Activated CD4-positive, CD25-positive, alpha-beta regulatory T cell treated with anti-CD3 and anti-CD28 coated beads, Interleukin-2, amount 50 U/mL, for 24 hours (primary cell): Measurements from ENCODE around the gene KIDINS220.
"Not testable (repeated sequence)": the region's sequence is repeated elsewhere in the genome, so short reads cannot be mapped to it uniquely, and the experiment has no call there.

ENCODE experiments used
- ATAC-seq, 2 donors: fragments of 150-1000 bp; cut with Tn5 transposase; one replicate each; pipeline ENCODE4 v1.10.0; 2021; ENCODE audit warnings: mild to moderate bottlenecking in 1 of 2, moderate library complexity in 1 of 2

KIDINS220 gene

DNA sequence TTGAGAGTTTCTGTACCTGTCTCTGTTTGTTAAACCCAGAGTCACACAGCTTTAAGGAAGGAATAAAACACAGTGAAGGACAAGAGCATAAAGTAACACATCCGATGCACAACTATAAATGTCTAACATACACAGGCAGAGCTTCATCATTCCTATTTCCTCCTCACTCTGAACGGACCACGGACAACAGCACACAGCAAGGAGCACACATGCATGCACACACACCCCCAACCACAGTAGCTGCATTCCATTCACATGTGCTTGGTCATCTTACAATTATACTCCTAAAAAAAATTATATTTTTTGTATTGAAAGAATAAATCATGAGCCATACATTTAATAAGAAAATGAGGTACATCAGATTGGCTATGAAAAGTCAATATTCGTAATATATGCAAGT is 97.3 kb downstream of the KIDINS220 start:
- ATAC-seq = no peak

DNA sequence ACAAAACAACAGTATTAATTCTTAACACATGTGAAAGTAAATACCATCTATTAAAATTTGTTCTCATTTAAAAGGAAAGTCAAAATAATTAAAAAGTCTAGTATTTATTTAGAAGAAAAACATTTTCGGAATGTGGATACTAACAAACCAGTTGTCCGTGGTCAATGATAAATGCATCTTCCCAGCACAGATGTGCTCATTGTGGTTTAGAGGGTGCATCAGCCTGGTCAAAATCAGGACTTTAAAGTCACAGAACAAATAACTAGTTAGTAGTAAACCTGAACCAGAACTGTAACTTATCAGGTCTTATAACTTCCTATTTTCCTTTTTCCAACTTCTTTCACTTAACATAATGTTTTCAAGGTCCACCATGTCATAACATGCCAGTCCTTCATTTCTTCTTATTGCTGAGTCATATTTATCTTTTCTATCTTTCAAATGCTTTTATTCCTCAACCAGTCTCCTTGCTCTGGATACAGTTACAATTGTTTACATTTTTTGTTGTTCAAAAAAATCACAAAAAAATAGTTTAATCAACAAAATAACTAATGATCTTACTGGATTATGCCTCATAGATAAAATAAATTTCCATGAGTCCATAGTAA is 99.7 kb downstream of the KIDINS220 start:
- ATAC-seq = no peak

DNA sequence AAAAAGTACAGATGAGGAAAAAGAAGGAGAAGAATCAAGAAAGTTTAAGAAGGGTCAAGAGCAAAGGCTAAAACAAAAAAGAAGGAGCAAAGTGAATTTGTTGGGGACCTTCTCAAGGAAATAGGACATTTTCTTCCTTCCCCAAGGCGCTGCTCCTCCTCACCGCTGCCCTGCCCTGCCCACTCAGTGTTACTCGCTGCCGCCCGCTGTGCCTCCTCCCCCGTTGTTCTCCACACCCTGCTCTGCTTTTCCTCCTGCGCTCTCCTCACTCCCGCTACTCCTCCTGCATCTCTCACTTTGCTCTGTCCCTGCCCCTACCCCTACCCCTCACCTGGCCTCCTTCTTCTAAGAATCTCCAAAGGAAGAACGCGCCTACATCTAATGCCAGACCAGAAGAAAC is 104.8 kb downstream of the KIDINS220 start:
- no peak for ATAC-seq

DNA sequence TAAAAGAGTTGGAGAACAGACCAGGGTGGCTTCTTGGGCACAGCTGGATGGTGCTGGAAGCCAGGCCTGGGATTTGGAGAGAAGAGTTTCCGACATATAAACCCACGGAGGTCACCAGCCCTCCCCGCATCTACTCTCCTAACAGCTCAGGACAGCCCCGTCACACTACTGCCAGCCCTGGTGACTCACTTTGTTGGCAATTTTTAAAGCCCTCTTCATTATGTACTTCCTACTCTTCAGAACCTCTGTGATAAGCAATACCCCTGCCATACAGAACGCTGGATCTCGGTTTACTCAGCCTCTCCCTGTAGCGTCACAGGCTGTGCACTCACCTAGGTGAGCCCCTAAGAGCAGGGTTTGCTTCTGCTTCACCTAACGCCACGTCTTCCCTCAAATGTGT is 107.5 kb downstream of the KIDINS220 start:
- no peak for ATAC-seq

DNA sequence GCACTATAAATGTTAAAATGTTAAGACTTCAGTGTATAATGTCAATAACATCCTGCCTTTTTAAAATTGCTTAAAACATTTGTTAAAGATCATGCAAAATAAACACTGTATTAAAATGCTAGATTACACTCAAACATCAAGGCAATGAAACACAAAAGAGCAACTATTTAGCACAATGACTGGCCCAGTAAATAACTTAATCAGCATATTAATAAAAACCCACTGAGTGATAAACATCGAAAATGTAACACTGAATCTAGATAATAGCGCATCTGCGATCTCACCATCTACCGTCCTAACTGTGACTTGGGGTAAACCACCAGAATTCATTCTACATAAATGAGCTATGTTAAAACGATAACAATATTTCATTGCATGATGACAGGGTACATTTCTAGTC is 108.3 kb downstream of the KIDINS220 start:
- not testable (repeated sequence) for ATAC-seq

DNA sequence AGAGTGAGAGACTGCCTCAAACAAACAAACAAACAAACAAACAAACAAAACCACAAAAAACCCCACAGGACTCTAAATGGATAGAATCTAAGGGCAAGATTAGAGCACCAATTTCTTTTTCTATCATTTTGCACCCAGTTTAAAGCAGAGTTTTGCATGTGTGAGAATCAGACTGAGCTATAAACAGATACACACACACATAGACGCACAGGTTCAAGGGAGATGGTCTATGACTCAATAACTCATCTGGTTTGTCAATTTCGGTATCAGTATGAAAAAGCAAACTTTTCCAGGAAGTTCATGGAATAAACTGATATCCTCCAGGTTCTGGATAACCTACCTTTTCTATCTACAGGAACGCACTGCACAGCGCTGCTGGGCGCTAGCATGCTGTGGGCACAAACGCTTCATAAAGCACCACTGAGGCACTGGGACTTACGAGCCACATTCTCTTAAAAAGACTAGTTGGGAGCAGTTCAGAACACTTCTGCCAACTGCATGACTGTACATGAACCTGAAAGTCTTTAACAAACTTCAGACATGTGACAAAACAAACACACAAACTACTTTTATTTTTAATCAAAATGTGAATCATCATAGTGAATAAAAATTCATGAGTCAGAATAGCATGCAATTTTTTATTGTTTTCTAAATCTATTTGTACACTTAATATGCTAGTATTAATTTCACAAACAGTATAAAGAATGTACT is 109.0 kb downstream of the KIDINS220 start:
- ATAC-seq = peak in 1 of 2 donors; percentile 24

DNA sequence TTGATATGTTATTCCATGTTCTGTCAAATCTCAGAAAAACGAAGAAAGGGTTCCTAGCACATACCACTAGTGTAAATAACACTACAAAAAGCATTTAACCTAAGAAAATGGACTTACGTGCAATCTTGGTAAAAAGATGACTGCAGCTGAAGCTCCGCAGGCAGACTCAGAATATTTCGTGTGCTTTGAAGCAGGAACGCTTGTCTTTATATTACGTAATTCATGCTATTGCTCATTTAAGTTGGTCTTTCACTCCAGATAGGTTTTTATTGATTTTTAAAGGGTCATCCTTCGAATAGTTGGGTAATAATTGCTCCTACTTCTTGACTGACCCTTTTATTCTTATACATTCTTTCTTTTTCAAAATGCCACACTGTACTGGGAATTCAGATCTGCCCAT is 111.6 kb downstream of the KIDINS220 start:
- no peak for ATAC-seq

DNA sequence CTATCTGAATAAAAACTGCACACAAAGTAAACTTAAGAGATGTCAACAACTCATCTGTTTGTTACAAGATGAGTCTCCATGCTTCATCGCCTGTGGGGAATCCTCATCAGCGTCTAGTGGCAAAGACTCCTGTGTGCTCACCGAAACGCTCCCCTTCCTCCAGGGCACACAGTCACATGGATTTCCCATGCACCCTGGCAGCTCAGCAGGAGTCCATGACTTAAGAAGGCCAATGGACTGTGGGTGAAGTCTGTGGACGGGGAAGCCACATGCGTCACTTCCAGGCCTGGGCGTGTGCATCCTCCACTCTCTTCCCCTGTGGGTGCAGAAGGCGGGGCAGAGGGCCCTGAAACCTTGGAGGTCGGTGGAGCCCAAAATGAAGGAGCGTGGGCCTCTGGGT is 114.4 kb downstream of the KIDINS220 start:
- no peak for ATAC-seq

DNA sequence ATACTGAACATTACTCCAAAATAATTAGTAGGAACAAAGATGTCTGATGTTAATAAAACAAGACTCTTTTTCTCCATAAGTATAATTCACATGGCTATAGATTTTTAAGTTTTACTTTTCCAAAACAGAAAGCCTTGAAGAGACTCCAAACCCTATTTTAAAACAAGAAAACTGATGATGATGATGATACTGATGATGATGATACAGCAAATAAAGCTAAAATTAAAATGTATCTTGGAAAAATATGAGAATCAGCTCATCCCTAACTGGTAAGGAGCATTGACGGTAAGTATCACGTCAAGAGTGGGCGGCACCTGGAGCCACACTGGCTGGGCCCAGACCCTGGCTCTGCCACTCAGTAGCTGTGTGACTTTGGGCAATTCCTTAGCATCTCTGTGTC is 116.0 kb downstream of the KIDINS220 start:
- ATAC-seq = no peak

DNA sequence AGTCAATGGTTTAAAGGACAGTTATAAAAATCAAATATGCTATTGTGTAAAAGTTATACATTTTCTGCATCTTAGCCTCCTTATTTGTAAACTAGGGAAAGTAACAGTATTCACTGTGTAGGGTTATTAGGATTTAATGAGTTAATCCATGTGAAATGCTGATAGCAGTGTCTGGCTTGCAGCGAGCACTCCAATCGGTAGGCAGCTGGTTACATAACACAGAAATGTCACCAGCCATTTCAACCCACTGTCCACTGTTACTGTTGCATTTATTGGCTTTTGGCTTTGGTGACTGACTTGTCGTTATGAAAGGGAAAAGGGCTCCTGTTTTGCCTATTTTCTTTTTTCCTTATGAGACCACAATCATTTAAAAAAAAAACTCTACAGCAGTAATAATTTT is 116.7 kb downstream of the KIDINS220 start:
- ATAC-seq = no peak

DNA sequence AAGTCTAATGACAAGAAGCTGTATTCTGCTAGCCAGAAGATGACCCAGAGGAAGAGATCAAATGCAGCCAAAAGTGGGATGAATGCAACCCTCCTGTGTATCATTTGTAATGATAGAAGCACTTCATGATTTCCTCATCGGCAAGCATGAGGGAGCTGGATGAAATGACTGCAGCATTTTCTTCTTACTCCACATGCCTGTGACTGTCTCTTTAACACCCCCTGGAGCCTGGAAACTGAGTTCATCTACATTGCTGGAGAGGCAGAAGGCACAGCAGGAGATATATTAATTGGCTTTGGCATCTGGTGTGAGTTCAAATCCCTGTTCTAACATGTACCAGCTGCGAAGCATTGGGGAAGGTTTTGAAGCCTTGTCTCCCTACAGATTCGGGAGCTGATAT is 117.9 kb downstream of the KIDINS220 start:
- ATAC-seq = no peak

DNA sequence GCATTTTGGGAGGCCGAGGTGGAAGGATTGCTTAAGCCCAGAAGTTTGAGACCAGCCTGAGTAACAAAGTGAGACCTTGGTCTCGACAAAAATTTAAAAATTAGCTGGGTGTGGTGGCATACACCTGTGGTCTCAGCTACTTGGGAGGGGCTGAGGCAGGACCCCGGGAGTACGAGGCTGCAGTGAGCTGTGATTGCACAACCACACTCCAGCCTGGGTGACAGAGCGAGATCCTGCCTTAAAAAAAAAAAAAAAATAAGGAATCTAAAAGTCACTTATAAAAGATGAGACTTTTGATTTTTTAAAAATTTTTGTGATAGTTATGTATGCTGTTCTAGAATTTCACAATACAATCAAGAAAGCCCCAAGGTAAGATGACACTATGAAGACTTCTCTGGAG is 122.4 kb downstream of the KIDINS220 start:
- ATAC-seq = no peak

DNA sequence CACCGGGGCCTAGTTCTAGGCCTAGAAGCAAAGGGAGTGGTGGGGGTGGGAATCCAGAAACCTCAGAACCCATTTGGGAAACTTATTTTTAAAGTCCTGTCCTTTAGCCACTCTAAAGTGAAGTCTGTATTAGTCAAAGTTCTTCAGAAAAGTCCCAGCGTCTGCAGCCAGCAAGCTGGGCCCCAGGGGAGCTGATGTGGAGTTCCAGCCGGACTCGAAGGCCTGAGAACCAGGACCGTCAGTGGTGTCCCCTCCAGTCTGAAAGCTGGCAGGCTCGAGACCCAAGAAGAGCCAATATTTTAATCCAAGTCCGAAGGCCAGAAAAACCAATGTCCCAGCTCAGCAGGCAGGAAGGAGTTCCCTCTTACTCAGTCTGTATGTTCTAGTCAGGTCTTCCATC is 123.1 kb downstream of the KIDINS220 start:
- no peak for ATAC-seq

DNA sequence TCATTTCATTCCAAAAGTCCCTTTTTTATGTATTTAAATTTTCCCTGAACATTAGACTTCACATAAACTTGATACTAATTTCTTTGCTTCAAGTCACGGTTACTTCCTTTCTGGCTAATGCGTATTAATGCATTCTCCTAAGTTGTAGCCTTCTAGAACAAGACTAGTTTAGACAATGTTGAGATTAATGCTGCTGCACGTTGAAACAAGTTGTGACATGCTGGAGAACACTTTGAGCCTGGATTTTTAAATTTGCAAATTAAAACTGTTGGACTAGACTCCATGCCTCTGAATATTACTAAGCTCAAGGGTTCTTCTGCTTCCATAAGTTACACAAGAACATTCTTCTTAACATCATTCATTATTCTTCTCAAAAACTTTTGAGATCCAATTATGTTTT is 126.5 kb downstream of the KIDINS220 start:
- no peak for ATAC-seq

DNA sequence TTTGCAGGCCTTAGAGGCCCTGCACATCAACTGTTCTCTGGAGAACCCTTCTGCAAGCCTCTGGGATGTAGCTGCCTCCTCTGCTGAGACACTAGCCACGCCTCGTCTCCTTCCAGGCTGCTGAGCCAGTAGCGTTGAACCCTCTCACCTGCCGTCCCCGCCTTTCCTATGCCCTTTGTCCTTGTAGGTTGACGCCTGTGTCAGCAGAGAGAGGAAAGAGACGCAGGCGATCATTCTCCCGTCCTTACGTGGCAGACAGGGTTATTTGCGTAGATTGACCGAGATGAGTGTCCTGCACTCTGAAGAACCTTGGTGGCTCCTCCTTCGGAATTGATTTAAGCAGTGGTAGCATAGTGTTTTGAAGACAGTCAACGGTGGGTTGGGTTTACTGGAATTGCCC is 127.8 kb downstream of the KIDINS220 start:
- ATAC-seq = no peak

DNA sequence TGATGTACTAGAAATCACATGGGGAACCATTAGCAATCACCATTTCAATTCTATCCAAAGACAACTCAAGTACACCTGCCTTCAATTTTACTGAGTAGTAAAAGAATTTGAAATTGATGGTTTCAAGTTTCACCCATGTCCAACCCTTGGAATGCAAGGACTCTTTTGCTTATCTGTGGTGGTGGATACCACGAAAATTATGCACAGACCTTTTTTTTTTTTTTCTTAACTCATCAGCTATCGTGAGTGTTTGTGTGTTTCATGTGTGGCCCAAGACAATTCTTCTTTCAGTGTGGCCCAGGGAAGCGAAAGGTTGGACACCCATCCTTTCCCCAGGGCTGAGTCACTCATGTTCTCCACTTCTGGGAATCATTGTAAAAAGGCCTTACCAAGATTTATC is 132.5 kb downstream of the KIDINS220 start:
- ATAC-seq = no peak

DNA sequence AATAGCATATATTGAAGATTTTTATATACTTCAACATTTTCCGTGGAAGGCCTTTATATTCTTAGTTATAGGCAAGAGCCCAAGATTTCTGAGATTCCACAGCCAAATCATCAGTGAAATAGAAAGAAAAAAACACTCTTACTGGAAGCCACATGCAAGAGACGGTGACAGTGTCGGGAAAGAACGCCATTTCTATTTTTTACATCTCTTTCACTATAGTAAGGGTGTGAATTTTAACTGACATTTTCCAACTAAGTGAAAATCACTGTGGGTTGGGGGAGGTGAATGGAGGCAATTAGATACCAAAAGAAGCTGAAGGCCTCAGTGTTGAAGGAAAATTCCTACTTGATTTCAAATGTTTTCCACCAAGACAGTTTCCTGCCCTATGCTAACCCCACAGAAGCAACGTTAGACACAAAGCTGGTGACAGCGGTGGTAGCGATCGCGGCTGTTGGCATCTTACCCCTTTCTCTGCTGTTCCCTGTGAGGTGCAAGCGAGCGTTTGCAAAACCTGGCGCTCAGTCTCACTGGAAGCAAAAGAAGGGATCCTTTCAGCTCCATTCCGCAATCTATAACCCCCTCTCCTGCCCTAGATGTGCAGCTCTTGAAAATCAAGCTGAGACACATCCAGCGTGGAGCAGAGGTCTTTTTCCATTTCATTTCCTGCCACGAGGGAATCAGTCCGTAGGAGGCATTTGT is 135.6 kb downstream of the KIDINS220 start:
- ATAC-seq = no peak

DNA sequence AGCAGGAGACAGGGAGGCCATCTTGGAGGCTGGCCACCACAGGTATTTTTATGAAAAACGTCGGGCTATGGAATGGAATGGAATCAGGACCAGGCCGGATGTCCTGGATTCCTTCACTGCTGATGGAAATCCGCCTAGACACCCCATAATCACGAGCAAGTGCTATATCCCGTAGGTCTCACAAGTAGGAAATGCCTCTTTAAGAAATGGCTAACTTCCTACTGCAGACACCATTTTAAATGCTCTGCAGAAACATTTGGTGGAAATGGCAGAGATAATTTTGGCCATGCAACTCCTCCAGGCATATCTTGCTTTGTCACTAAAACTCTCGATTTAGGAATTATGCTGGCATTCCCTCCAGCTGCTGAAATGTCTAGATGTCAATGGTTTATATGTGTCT is 137.6 kb downstream of the KIDINS220 start:
- no peak for ATAC-seq

DNA sequence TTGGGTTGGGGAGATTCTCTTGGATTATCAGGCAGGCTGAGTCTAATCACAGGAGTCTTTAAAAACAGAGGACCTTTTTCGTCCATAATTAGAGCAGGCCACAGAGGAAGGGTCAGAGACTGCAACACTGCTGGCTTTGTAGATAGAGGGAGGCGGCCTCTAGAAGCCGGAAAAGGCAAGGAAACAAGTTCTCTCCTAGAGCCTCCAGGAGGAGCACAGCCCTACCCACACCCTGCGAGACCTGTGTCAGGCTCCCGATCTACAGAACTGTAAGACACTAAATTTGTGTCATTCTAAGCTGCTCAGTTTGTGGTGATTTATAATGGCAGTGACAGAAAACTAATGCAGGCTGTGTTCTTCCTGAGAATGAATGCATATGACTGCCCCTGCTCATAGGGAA is 140.2 kb downstream of the KIDINS220 start:
- ATAC-seq = no peak

DNA sequence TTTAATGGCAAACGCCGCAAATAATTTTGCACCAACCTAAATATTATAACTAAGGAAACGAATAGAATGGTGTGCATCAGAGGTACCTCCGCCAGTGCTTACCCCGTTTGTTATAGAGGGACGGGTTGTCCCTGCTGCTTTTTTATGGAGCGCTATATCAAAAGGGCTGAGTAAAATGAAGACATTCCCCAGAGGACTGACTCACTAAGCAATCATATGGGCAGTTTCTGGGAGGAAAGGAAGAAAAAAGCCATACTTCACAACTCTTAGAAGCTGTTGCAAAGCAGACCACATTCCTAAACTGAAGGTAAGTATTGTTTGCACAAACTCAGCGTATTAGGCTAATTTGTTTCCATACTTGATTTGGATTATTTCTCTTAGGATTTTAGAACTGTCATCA is 142.7 kb downstream of the KIDINS220 start:
- ATAC-seq = no peak

DNA sequence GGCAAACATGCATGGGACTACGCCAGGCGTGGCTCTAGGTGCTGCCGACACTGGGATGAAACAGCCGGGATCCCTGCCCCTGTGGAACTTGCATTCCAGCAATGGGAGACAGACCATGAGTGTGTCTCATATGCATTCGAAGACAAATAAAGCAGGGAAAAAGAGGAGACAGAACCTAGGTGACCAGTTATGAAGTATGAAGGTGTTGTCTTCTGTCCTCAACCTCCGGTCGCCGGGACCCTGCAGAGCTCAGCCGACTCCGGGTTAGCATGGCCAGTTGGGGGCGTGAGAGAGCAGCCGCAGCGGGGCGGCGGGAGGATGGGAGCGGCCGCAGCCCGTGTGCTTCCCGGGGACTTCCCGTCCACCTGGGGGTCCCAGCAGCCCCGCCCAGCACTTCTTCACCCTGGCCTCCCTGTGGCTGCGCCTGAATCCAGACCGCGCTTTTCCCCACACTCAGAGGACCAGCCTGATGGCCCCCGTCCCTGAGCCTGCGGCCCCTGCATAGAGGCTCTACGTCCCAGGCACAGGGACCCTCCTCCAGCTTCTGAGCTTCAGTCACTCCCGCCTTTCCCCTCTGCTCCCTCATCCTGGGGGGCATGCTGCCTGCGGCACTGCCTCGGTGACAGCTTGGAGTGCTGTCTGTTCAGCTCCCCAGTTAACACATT is 144.1 kb downstream of the KIDINS220 start:
- ATAC-seq = no peak

DNA sequence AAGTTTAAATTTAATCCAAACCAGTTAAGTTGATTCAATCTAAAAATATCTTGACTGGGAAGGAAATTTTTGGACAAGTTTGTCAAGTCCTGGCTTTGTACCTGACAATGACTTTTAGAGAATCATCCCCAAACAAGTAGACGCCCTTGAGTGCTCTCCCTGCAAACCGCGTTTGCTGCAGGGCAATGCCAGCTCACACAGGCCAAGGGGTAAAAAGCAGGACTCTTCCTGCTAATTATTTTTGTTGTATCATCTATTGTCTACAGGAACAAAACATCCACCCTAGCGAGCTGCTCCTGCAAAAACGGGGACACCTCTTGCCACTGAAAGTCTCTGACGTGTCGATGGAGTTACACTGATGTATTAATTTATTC is 144.6 kb downstream of the KIDINS220 start:
- ATAC-seq = no peak

DNA sequence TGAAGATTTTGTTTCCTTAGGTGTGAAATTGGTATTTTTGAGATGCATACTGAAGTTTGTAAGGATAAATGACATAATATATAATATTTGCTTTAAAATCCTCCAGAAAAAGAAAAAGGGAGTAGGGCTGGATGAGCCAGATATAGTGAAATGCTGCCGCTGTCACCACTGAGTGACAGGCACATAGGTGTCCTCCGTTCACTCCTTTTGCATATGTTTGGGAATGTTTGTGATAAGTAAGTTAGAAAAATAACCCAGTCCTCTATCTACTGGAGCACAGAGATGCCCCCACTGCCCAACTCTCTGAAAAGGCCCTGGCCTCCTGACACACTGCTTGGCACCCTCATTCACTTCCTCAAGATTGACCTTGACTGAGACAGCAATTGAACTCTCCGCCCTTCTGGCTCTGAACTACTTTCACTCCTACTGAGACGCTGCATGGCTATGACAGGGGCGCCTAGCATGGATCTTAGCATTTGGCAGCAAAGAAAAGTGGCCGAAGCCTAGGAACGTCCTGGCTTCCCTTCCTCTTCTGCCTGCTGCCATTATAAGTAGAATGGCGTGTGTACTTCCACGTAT is 145.5 kb downstream of the KIDINS220 start:
- no peak for ATAC-seq
